B cell (primary cell): ENCODE data around the gene NHEJ1.

Experiments used
- EZH2 ChIP-seq: IDR thresholded peaks from 2 replicates; pipeline ENCODE4 v1.6.1; 2012; ENCODE audit warnings: borderline replicate concordance, low read depth, mild to moderate bottlenecking, moderate library complexity, low read length; ENCODE audit not compliant: insufficient read depth, poor library complexity, severe bottlenecking
- TF ChIP-seq, protein P1 (sequence below): fragments of 200-600 bp; IDR thresholded peaks from one replicate; pipeline ENCODE4 v1.8.0; 2022; ENCODE audit warnings: antibody characterized with exemption, mild to moderate bottlenecking

DNA sequence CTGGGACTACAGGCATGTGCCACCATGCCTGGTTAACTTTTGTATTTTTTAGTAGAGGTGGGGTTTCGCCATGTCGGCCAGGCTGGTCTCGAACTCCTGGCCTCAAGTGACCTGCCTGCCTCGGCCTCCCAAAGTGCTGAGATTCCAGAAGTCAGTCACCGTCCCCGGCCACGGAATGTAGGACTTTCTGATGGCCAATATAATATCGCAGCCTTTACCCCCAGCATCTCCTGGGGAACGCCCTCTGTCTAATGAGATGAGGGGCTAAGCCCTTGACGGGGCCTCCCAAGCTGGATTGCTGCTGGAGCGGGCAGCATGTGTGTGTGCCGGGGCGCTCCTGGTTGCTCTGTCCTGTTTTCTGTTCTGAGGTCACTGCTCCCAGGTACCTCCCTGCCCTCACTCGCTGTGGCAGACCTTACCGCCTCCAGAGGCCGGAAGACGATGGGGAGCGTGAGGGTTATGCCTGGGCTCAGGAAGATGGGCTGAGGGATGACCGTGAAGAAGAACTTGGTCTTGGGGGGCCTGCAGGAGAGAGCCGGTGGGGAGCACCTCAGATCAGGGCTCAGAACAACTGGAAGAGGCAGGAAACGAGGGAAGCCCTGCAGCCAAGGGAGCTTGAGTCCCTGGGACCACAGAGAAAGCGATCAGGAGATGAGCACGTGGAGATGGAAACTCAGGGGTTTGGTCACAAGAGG is 128.4 kb downstream of the NHEJ1 start:
- TF ChIP-seq, protein P1, sequence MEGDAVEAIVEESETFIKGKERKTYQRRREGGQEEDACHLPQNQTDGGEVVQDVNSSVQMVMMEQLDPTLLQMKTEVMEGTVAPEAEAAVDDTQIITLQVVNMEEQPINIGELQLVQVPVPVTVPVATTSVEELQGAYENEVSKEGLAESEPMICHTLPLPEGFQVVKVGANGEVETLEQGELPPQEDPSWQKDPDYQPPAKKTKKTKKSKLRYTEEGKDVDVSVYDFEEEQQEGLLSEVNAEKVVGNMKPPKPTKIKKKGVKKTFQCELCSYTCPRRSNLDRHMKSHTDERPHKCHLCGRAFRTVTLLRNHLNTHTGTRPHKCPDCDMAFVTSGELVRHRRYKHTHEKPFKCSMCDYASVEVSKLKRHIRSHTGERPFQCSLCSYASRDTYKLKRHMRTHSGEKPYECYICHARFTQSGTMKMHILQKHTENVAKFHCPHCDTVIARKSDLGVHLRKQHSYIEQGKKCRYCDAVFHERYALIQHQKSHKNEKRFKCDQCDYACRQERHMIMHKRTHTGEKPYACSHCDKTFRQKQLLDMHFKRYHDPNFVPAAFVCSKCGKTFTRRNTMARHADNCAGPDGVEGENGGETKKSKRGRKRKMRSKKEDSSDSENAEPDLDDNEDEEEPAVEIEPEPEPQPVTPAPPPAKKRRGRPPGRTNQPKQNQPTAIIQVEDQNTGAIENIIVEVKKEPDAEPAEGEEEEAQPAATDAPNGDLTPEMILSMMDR, result no peak
- TF ChIP-seq EZH2, result no peak
